ENCODE data around the gene CBS. TPM values are rescaled to one million over a fixed set of nuclear protein-coding genes. Genes with fewer than 3 reads are reported as not detected.

Gene CBS
- 13.7 and 18.0 TPM in 2 replicates for total RNA-seq

DNA sequence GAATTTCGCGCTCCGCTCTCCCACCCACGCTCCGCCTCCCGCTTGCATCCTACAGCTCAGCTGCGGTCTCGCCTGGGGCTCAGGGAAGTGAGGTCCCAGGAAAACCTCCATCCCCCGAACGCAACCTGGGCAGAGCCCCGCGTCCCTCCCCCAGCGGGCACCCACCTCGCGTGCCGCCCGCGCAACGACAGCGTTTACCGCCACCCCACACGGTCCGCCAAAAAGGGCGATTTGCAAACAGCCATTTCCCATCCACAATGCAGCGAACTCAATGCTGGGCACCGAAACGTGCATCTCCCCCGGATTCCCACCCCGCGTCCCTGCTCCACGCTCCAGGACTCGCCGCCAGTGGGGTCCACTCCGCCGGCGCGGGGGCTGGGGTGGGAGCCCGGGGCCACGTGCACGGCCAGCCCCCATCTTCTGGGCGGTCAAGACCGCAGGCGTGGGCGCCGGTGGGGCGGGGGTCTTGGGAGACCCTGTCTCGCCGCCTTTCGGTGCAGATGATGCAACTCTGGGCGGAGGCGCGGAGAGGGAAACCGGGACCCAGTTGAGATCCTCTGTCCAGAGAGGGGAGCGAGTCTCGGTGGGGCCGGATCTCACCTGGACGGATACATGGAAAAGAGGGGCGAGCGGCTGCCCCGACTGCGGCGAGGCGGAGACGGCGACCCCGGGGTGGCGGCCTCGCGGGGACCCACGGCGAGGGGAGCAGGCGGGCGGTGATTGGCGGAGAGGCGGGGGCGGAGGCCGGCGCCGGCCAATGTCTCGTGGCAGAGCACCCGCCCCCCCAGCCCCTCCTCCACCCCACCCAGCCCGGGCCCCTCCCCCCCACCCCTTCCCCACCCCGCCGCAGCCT, at the start of gene CBS:
TSS of gene CBS (minus strand) at position 666 of the 853 bp plus-strand sequence. CDS start 3,642 bp downstream, outside the sequence.

DNA sequence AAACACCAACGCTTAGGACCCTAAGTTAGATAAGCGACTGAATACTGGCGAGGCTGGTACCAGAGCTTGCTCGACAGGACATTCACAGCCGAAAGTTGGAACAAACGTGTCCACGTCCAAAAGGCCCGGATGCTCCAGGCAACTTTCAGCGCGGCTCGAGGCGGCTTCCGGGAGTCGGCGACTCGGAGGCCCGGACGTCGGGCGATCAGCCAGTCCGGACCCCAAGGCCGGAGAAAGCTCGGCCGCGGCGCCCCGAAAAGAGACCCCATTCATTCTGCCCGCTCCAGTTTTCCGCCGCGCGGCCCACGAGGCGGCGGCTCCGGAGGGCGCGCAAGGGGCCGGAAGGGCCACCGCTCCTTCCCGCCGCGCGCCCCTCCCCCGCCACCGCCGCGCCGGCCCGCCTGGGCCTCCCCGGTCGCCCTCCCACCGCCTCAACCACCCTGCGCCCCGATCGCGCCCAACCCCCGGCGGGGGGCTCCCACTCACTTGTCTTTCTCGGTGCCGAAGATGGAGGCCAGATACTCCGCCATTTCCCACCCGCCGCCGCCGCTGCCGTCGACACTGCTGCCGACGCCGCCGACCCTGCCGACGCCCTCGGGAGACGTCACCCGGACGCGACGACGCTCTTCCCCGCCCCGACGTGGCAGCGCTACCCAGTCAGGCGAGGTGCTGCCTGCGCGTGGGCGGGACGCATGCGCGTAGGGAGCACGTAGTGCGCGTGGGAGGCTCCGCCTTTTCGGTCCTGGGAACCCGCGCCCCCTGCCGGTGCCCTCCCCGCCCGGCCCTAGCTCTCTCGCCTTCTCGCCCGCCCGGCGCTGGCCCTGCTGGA, 31.5 kb upstream of the CBS start, which contains the start of gene U2AF1:
TSS of gene U2AF1 (minus strand) at position 606 of the 829 bp plus-strand sequence. CDS start at position 530, 76 bp downstream.

Other genes with a start within 250 kb of the CBS start
- gene WDR4, start 196.3 kb downstream of the CBS start, total RNA-seq, result 18.3 TPM in 2 replicates
- gene NDUFV3, start 182.5 kb downstream of the CBS start, total RNA-seq, result 73.5 and 75.1 TPM in 2 replicates
- gene ERVH48-1, start 150.2 kb downstream of the CBS start, total RNA-seq, result not detected in 2 replicates
- gene PKNOX1, start 101.3 kb downstream of the CBS start, total RNA-seq, result 11.1 and 14.5 TPM in 2 replicates
- 38.9 and 56.7 TPM in 2 replicates for gene U2AF1, start 31.7 kb upstream of the CBS start, total RNA-seq
- gene CRYAA, start 93.2 kb upstream of the CBS start, total RNA-seq, result not detected in 2 replicates

All from vein endothelial cell (primary cell).